H9 (cell line): ENCODE data around the gene ATP5MC2. TPM values are rescaled to one million over a fixed set of nuclear protein-coding genes. Genes with fewer than 3 reads are reported as not detected.

Source experiments
- DNase-seq: peaks from one replicate; pipeline ENCODE4 v3.0.0-alpha.2; 2017
- H2AFZ ChIP-seq: one replicate; pipeline ENCODE4 v1.6.1; 2013; ENCODE audit warnings: mild to moderate bottlenecking, low read length, control low read depth, moderate library complexity
- H2AK5ac ChIP-seq: 2 replicates; pipeline ENCODE4 v1.6.1; 2013; ENCODE audit warnings: low read length, control low read depth, mixed read lengths; ENCODE audit not compliant: insufficient read length
- H2BK120ac ChIP-seq: one replicate; pipeline ENCODE4 v1.6.1; 2013; ENCODE audit warnings: low read depth, mild to moderate bottlenecking, low read length, control low read depth, inconsistent platforms; ENCODE audit not compliant: poor library complexity, severe bottlenecking
- H2BK12ac ChIP-seq: 2 replicates; pipeline ENCODE4 v1.6.1; 2013; ENCODE audit warnings: low read length, control low read depth, mixed read lengths, low read depth; ENCODE audit not compliant: insufficient read length
- H2BK15ac ChIP-seq: 2 replicates; pipeline ENCODE4 v1.6.1; 2013; ENCODE audit warnings: low read depth, low read length, control low read depth
- H2BK20ac ChIP-seq: one replicate; pipeline ENCODE4 v1.6.1; 2013; ENCODE audit warnings: low read depth, mild to moderate bottlenecking, low read length, control low read depth, inconsistent platforms; ENCODE audit not compliant: poor library complexity, severe bottlenecking
- H2BK5ac ChIP-seq: 2 replicates; pipeline ENCODE4 v1.6.1; 2013; ENCODE audit warnings: low read length, control low read depth, mixed read lengths; ENCODE audit not compliant: insufficient read length
- H3K14ac ChIP-seq: 2 replicates; pipeline ENCODE4 v1.6.1; 2013; ENCODE audit warnings: low read length, control low read depth; ENCODE audit not compliant: insufficient read depth
- H3K18ac ChIP-seq: 2 replicates; pipeline ENCODE4 v1.6.1; 2013; ENCODE audit warnings: low read depth, mild to moderate bottlenecking, mixed read lengths, low read length, control low read depth; ENCODE audit not compliant: insufficient read length
- H3K23ac ChIP-seq: 2 replicates; pipeline ENCODE4 v1.6.1; 2013; ENCODE audit warnings: low read length, control low read depth, mixed read lengths, low read depth; ENCODE audit not compliant: insufficient read length
- H3K23me2 ChIP-seq: 2 replicates; pipeline ENCODE4 v1.6.1; 2013; ENCODE audit warnings: low read depth, mild to moderate bottlenecking, mixed read lengths, low read length, control low read depth; ENCODE audit not compliant: insufficient read length, poor library complexity, severe bottlenecking
- H3K27ac ChIP-seq: 2 replicates; pipeline ENCODE4 v1.5.1; 2013; ENCODE audit warnings: low read length, control low read depth, mixed read lengths, low read depth; ENCODE audit not compliant: insufficient read length
- H3K27me3 ChIP-seq: 2 replicates; pipeline ENCODE4 v1.6.1; 2013; ENCODE audit warnings: low read length, control low read depth, inconsistent platforms; ENCODE audit not compliant: insufficient read depth
- H3K4ac ChIP-seq: 2 replicates; pipeline ENCODE4 v1.6.1; 2013; ENCODE audit warnings: low read depth, mild to moderate bottlenecking, control low read depth, inconsistent platforms, low read length, moderate library complexity
- H3K4me1 ChIP-seq: 2 replicates; pipeline ENCODE4 v1.6.1; 2013; ENCODE audit warnings: low read length, control low read depth, inconsistent platforms; ENCODE audit not compliant: insufficient read depth
- H3K4me2 ChIP-seq: 2 replicates; pipeline ENCODE4 v1.6.1; 2013; ENCODE audit warnings: low read length, control low read depth, mixed read lengths; ENCODE audit not compliant: insufficient read length, insufficient read depth
- H3K56ac ChIP-seq: 2 replicates; pipeline ENCODE4 v1.6.1; 2013; ENCODE audit warnings: low read depth, mild to moderate bottlenecking, mixed read lengths, low read length, control low read depth; ENCODE audit not compliant: insufficient read length
- H3K79me1 ChIP-seq: 2 replicates; pipeline ENCODE4 v1.6.1; 2013; ENCODE audit warnings: low read depth, mild to moderate bottlenecking, moderate library complexity, low read length, control low read depth, inconsistent platforms; ENCODE audit not compliant: insufficient read depth, poor library complexity, severe bottlenecking
- H3K79me2 ChIP-seq: 2 replicates; pipeline ENCODE4 v1.6.1; 2013; ENCODE audit warnings: low read length, control low read depth, inconsistent platforms; ENCODE audit not compliant: insufficient read depth
- H3K9ac ChIP-seq: 2 replicates; pipeline ENCODE4 v1.6.1; 2013; ENCODE audit warnings: low read length, control low read depth, mixed read lengths; ENCODE audit not compliant: insufficient read length; ENCODE audit errors: extremely low read depth
- H3K9me3 ChIP-seq: one replicate; pipeline ENCODE4 v1.6.1; 2013; ENCODE audit warnings: low read depth, low read length, inconsistent platforms; ENCODE audit not compliant: control insufficient read depth
- H3T11ph ChIP-seq: one replicate; pipeline ENCODE4 v1.6.1; 2013; ENCODE audit warnings: mild to moderate bottlenecking, low read length, control low read depth, inconsistent platforms
- H4K20me1 ChIP-seq: one replicate; pipeline ENCODE4 v1.6.1; 2013; ENCODE audit not compliant: control insufficient read depth, insufficient read length, insufficient read depth
- H4K5ac ChIP-seq: 2 replicates; pipeline ENCODE4 v1.6.1; 2013; ENCODE audit warnings: low read depth, mild to moderate bottlenecking, mixed read lengths, low read length, control low read depth; ENCODE audit not compliant: insufficient read length
- H4K8ac ChIP-seq: replicated peaks from 2 replicates; pipeline ENCODE4 v1.6.1; 2013; ENCODE audit warnings: low read length, control low read depth, mixed read lengths, low read depth; ENCODE audit not compliant: insufficient read length
- H4K91ac ChIP-seq: 2 replicates; pipeline ENCODE4 v1.6.1; 2013; ENCODE audit warnings: low read depth, mild to moderate bottlenecking, moderate library complexity, mixed read lengths, low read length, control low read depth; ENCODE audit not compliant: insufficient read length
- H3K27ac Mint-ChIP-seq, 3 experiments: 2 replicates in 2 of 3; 3 replicates in 1 of 3; pipeline ENCODE4 v1.8.0; 2020 to 2021; ENCODE audit warnings: mixed read lengths in 3 of 3, mild to moderate bottlenecking in 1 of 3, moderate library complexity in 1 of 3
- H3K27me3 Mint-ChIP-seq: 2 replicates; pipeline ENCODE4 v1.8.0; 2021; ENCODE audit warnings: low read depth, mild to moderate bottlenecking, moderate library complexity, mixed read lengths
- H3K36me3 Mint-ChIP-seq, 3 experiments: 2 replicates in 2 of 3; 3 replicates in 1 of 3; pipeline ENCODE4 v1.8.0; 2020 to 2021; ENCODE audit warnings: low read depth in 3 of 3, mixed read lengths in 3 of 3; ENCODE audit not compliant: insufficient read depth in 1 of 3
- H3K4me1 Mint-ChIP-seq, 2 experiments: 2 replicates each; pipeline ENCODE4 v1.8.0; 2020; ENCODE audit warnings: mixed read lengths in 2 of 2
- H3K4me3 Mint-ChIP-seq, 2 experiments: 2 replicates in 1 of 2; 3 replicates in 1 of 2; pipeline ENCODE4 v1.8.0; 2020 to 2021; ENCODE audit warnings: mild to moderate bottlenecking in 2 of 2, mixed read lengths in 2 of 2, moderate library complexity in 1 of 2
- H3K9me3 Mint-ChIP-seq, 2 experiments: 2 replicates in 1 of 2; 3 replicates in 1 of 2; pipeline ENCODE4 v1.8.0; 2020; ENCODE audit warnings: mild to moderate bottlenecking in 2 of 2, mixed read lengths in 2 of 2, moderate library complexity in 1 of 2
- CTCF ChIP-seq: fragments of 200-600 bp; sonication (generic); conservative IDR thresholded peaks from 3 replicates; pipeline ENCODE4 v1.8.0; 2021; ENCODE audit warnings: antibody characterized with exemption, mild to moderate bottlenecking
- WGBS: extraction: QIAGEN DNeasy Blood & Tissue Kit; methylation state at CpG from one replicate; pipeline ENCODE4 v1.1.7; 2013; ENCODE audit warnings: missing lambda C conversion rate, low lambda C conversion rate, mixed read lengths; ENCODE audit not compliant: insufficient read length; ENCODE audit errors: extremely low coverage; 5-methylcytosine and 5-hydroxymethylcytosine counted together
- total RNA-seq: library from RNA; stranded (reverse); gene quantifications from 2 replicates; pipeline ENCODE4 v1.2.1, GENCODE V29; 2021

Gene ATP5MC2
- total RNA-seq, 1 experiment from 2014 or later, result 379 TPM

DNA sequence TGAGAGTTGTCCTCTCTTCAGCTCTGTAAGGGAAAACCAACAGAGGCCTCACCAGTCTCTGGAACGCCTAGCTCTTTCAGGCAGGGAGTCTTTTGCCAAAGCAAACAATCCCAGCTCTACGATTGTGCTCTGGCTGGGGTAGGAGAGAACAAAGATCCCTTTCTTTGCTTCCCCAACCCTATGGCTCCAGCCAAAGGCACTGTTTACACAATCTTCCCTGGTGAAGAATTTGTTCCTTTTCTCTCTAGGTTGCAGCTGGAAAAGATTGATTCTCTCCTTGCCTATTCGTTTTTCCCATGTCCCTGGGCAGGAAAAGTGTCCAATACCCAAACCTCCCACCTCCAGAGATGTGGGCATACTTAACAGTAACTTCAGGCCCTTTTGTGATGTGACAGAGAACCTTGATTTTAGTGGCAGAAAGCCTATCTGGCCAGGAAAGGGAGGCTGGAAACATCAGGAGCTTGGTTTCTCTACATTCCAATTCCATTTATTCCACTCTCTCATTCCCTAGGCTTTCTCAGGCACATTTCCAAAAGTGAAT, 16.8 kb downstream of the ATP5MC2 start:
- Histone ChIP-seq H3K4me1 (no peaks in the 10 kb centered on the region), H3T11ph (no peak overlapping the region), H3K23me2 (no peaks in the 10 kb centered on the region), H2BK15ac (no peak overlapping the region), H3K79me2 (no peaks in the 10 kb centered on the region), H3K9ac (no peak overlapping the region), H2AFZ (no peak overlapping the region), H4K91ac (no peak overlapping the region), H3K9me3 (no peaks in the 10 kb centered on the region), H3K18ac (no peak overlapping the region), H2BK5ac (no peak overlapping the region), H2AK5ac (no peak overlapping the region), H3K27me3 (no peaks in the 10 kb centered on the region), H3K14ac (no peak overlapping the region), H3K23ac (no peak overlapping the region), H3K4me2 (no peak overlapping the region), H4K8ac (no peak overlapping the region), H2BK12ac (no peak overlapping the region), H4K20me1 (no peaks in the 10 kb centered on the region), H3K4ac (no peak overlapping the region), H4K5ac (no peak overlapping the region), H2BK120ac (no peak overlapping the region), H3K79me1 (no peaks in the 10 kb centered on the region), H3K27ac (no peak overlapping the region), H2BK20ac (no peak overlapping the region), H3K56ac (no peak overlapping the region)
- H3K36me3 Mint-ChIP-seq, result peaks cover 13 to 24% (median 13%) of the 10 kb centered on the region in 3 experiments
- H3K4me1 Mint-ChIP-seq, result peaks cover 18 to 27% of the 10 kb centered on the region in 2 experiments
- no peak for DNase-seq
- H3K27me3 Mint-ChIP-seq, result no peaks in the 10 kb centered on the region
- TF ChIP-seq CTCF, result no peak
- H3K9me3 Mint-ChIP-seq, result no peaks in the 10 kb centered on the region; a peak in 1 of 5 replicates
- WGBS, result no CpG with 5 or more reads among the region's 3 CpGs
- no peak overlapping the region for H3K4me3 Mint-ChIP-seq
- peak overlapping the region; percentile 91 to 98 (median 94) for H3K27ac Mint-ChIP-seq
